Measurements from ENCODE around the gene ATP6V1C2. TPM values are rescaled to one million over a fixed set of nuclear protein-coding genes. Genes with fewer than 3 reads are reported as not detected.

The ATP6V1C2 gene
- total and polyA plus RNA-seq, 2 of the 4 experiments (the other 2 are of a cell fraction), result not detected

DNA sequence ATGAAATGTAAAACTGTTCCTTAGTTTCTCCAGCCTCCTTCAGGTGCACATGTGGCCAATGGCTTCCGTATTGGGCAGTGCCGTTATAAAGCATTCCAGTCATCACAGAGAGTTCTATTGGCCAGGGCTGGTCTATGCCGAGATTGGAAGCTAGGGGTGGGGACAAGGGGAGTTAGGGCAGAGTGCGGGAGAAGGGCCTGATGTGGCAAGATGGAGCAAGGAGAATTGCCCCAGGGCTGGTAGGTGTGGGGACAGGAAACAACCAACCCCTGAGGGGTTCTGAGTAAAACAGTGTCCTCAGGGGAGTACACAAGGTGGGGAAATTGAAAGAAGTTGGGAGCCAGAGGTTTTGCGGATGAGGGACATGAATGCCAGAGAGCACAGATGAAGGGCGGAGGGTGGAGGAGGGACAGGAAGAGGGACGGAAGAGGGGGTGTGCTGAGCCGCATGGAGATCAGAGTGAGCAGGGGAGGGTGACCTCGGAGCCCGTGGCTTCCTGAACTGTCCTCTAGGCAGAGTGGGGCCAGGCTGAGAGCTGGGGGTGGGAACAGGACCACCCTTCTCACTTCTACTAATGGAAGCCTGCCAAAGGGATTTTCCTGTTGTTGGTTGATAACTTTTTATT, 9.1 kb upstream of the ATP6V1C2 start:
- Histone ChIP-seq H3K4me1 (ENCODE audit: control insufficient read depth, insufficient read depth, low read length) (no peaks in the 10 kb centered on the region), H4K5ac (ENCODE audit: low read depth, low read length) (no peak overlapping the region), H3K9me3 (ENCODE audit: control insufficient read depth, insufficient read depth, low read length) (no peaks in the 10 kb centered on the region), H3K27ac (ENCODE audit: insufficient read depth, low read length) (no peak overlapping the region), H3K27me3 (ENCODE audit: control insufficient read depth, insufficient read depth, low read length) (peaks cover 40% of the 10 kb centered on the region), H4K8ac (ENCODE audit: low read depth in 2 of 2, low read length in 2 of 2) (no peak overlapping the region), H2AK9ac (replicated peaks; ENCODE audit: low read depth, low read length, poor library complexity) (no peak overlapping the region), H3K79me1 (ENCODE audit: low read depth in 1 of 2, low read length in 2 of 2) (no peaks in the 10 kb centered on the region), H4K20me1 (ENCODE audit: insufficient read depth, low read length) (no peaks in the 10 kb centered on the region; the same call in 1 of the 2 replicates), H2BK15ac (ENCODE audit: low read depth, low read length) (no peak overlapping the region), H2AFZ (replicated peaks; ENCODE audit: low read length, poor library complexity) (peak overlapping the region; percentile 43), H3K4me3 (ENCODE audit: insufficient read depth, low read depth, low read length) (no peak overlapping the region), H3K18ac (ENCODE audit: low read depth, low read length) (no peak overlapping the region), H3K56ac (ENCODE audit: extremely low read depth, insufficient read depth, low read length) (no peak overlapping the region), H3K36me3 (ENCODE audit: control insufficient read depth, insufficient read depth, low read length) (no peaks in the 10 kb centered on the region), H3K4me2 (ENCODE audit: low read depth, low read length) (no peak overlapping the region), H3K23ac (ENCODE audit: low read depth, low read length) (no peak overlapping the region), H2AK5ac (ENCODE audit: low read depth, low read length) (no peak overlapping the region), H2BK20ac (ENCODE audit: low read depth, low read length) (no peak overlapping the region), H3K14ac (replicated peaks; ENCODE audit: low read depth, low read length) (no peak overlapping the region), H3K9ac (ENCODE audit: low read depth, low read length) (no peak overlapping the region), H4K91ac (ENCODE audit: insufficient read depth, low read depth, low read length) (no peak overlapping the region), H2BK120ac (ENCODE audit: low read depth, low read length) (no peak overlapping the region), H3K9me1 (ENCODE audit: insufficient read depth, low read length) (no peaks in the 10 kb centered on the region), H3K4ac (ENCODE audit: low read depth, low read length) (no peak overlapping the region), H2BK5ac (ENCODE audit: low read depth, low read length, poor library complexity, severe bottlenecking) (no peak overlapping the region)
- BruUV-seq (replicated peaks), result no TSS peak
- intact Hi-C loops (cut with micrococcal nuclease), result no loop called here
- ChIA-PET CTCF (no interaction called here), POLR2A (ENCODE audit: unreplicated experiment) (no interaction called here)
- no peak for ATAC-seq (ENCODE audit: low read depth)
- in situ Hi-C loops (cut with MboI; ENCODE audit: low sequenced_read_pairs), result no loop called here
- WGBS, 2 experiments (ENCODE audit: extremely low coverage in 2 of 2, insufficient read length in 1 of 2), result 75% methylated on average over 4 of the region's 10 CpGs; no CpG with 5 or more reads in 1 of the 2 experiments
- dilution Hi-C loops (cut with HindIII; ENCODE audit: low sequenced_read_pairs, unreplicated experiment), result no loop called here
- TF ChIP-seq, protein P1, sequence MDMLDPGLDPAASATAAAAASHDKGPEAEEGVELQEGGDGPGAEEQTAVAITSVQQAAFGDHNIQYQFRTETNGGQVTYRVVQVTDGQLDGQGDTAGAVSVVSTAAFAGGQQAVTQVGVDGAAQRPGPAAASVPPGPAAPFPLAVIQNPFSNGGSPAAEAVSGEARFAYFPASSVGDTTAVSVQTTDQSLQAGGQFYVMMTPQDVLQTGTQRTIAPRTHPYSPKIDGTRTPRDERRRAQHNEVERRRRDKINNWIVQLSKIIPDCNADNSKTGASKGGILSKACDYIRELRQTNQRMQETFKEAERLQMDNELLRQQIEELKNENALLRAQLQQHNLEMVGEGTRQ (IDR thresholded peaks at IDR 0.05; ENCODE audit: low read depth, low read length), result no peak
- TF ChIP-seq MAZ (IDR thresholded peaks at IDR 0.05; ENCODE audit: borderline replicate concordance, low read depth, low read length) (no peak), RCOR1 (IDR thresholded peaks at IDR 0.05; ENCODE audit: insufficient replicate concordance, low read length) (no peak), FOS (IDR thresholded peaks at IDR 0.05; ENCODE audit: low read depth, low read length) (no peak), MXI1 (IDR thresholded peaks at IDR 0.05; ENCODE audit: borderline replicate concordance, low read depth, low read length) (no peak), POLR2A (IDR thresholded peaks at IDR 0.05; ENCODE audit: low read depth, low read length) (no peak), SMC3 (IDR thresholded peaks at IDR 0.05; ENCODE audit: low read depth, low read length) (no peak), MAFK (IDR thresholded peaks at IDR 0.05; ENCODE audit: low read depth, low read length) (no peak), RAD21 (IDR thresholded peaks at IDR 0.05; ENCODE audit: low read length) (no peak), CEBPB (IDR thresholded peaks at IDR 0.05; ENCODE audit: low read depth, low read length) (no peak), CHD1 (IDR thresholded peaks at IDR 0.05; ENCODE audit: low read depth, low read length) (no peak), BHLHE40 (IDR thresholded peaks at IDR 0.05; ENCODE audit: low read depth, low read length) (no peak), NFE2L2 (IDR thresholded peaks at IDR 0.05; ENCODE audit: low read depth, low read length) (no peak), RFX5 (IDR thresholded peaks at IDR 0.05; ENCODE audit: low read depth, low read length) (no peak)
- TF ChIP-seq, protein P2, sequence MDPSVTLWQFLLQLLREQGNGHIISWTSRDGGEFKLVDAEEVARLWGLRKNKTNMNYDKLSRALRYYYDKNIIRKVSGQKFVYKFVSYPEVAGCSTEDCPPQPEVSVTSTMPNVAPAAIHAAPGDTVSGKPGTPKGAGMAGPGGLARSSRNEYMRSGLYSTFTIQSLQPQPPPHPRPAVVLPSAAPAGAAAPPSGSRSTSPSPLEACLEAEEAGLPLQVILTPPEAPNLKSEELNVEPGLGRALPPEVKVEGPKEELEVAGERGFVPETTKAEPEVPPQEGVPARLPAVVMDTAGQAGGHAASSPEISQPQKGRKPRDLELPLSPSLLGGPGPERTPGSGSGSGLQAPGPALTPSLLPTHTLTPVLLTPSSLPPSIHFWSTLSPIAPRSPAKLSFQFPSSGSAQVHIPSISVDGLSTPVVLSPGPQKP (IDR thresholded peaks at IDR 0.05; ENCODE audit: borderline replicate concordance, low read depth, low read length), result no peak
- TF ChIP-seq, protein P3, sequence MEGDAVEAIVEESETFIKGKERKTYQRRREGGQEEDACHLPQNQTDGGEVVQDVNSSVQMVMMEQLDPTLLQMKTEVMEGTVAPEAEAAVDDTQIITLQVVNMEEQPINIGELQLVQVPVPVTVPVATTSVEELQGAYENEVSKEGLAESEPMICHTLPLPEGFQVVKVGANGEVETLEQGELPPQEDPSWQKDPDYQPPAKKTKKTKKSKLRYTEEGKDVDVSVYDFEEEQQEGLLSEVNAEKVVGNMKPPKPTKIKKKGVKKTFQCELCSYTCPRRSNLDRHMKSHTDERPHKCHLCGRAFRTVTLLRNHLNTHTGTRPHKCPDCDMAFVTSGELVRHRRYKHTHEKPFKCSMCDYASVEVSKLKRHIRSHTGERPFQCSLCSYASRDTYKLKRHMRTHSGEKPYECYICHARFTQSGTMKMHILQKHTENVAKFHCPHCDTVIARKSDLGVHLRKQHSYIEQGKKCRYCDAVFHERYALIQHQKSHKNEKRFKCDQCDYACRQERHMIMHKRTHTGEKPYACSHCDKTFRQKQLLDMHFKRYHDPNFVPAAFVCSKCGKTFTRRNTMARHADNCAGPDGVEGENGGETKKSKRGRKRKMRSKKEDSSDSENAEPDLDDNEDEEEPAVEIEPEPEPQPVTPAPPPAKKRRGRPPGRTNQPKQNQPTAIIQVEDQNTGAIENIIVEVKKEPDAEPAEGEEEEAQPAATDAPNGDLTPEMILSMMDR (conservative IDR thresholded peaks at IDR 0.05; ENCODE audit: low read depth, low read length), result no peak
- no peak for DNase-seq
